Left cardiac atrium (tissue), 4 donors: ENCODE results near the gene DYNLT2B. TPM values are rescaled to one million over a fixed set of nuclear protein-coding genes. Genes with fewer than 3 reads are reported as not detected.
"Not testable (repeated sequence)": the region's sequence is repeated elsewhere in the genome, so short reads cannot be mapped to it uniquely, and the experiment has no call there.

Experiments used
- ATAC-seq, 2 donors: fragments of 200-7000 bp; cut with Tn5 transposase; one replicate each; pipeline ENCODE4 v1.9.1; 2020; ENCODE audit warnings: mild to moderate bottlenecking in 2 of 2, moderate library complexity in 2 of 2
- DNase-seq: peaks from one replicate; pipeline ENCODE4 v3.0.0-alpha.2; 2020
- intact Hi-C, 2 donors: fragments of 100-400 bp; cut with DNase I; formaldehyde crosslinking; loops; one replicate each; pipeline versions ENCODE4 v1.14.1 to v1.15.1; 2022 to 2023
- total RNA-seq, 2 donors: library from RNA; stranded (reverse); fragmentation: NEBNext Ultra II Directional; extraction: Animal tissue kit (Norgen Biotek cat#: 25700); gene quantifications; one replicate each; pipeline ENCODE4 v1.2.1, GENCODE V29; 2021
- donor health status: DM: no; HTN: yes; CAD: no.
- donor health status: DM: no; HTN: yes; CAD: no; lungs with severe emphysema.
- donor health status: DM: yes; HTN: yes; CAD: no.
- donor health status: Dilated cardiomyopathy.

The DYNLT2B gene
- total RNA-seq, 2 donors from 2014 or later, result 3.5 to 4.3 TPM

DNA sequence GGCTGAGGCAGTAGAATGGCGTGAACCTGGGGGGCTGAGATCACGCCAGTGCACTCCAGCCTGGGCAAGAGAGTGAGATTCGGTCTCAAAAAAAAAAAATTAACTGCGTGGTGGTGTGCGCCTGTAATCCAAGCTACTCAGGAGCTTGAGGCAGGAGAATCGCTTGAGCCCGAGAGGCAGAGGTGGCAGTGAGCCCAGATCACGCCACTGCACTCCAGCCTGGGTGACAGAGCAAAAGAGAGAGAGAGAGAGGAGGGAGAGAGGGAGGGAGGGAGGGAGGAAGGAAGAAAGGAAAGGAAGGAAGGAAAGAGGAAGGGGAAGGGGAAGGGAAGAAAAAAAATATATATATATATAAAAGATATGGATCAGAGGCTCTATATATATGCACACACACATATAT is 14.1 kb upstream of the DYNLT2B start:
- ATAC-seq, result no peak
- intact Hi-C loops, result no loop called here
- no peak for DNase-seq

DNA sequence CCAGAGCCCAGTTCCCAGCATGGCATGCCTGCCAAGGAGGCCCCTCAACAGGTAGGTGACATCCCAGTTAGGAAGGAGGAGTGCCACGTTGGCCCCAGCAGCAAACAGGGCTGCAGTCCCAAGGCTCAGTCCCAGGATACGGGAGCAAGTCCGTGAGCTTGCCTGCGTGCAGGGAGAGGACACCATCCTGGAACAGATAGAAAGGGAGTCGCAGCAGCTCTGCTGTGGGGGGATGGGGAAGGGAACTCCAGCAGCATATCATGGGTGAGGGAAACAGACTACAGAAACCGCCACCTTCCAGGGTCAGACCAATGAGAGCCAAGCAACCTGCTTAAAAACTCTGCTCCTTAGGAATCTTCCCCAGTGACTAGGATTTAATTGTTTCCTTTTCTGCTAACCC is 9.4 kb upstream of the DYNLT2B start:
- intact Hi-C loops, result no loop called here
- DNase-seq (no peak), ATAC-seq (no peak)

DNA sequence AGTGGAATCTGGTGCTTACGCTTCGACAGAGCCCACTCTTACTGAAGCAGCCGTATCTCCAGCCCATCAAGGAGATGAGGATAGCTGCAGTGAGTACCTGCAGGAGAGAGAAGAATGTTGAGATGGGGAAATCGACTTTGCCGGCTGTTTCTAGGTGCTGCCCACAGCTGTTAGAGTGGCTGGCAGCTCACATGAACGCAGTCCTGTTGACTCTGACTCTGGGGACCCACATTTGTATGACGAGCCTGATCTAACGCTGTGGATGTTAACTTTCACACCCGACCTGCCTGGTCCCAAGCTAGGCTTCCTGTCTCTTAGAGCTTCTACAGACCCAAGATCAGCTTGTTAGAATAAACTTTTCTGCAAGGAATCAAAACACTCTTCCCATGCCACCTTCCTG is 8.9 kb upstream of the DYNLT2B start:
- no peak for DNase-seq
- intact Hi-C loops, result no loop called here
- ATAC-seq, result no peak

DNA sequence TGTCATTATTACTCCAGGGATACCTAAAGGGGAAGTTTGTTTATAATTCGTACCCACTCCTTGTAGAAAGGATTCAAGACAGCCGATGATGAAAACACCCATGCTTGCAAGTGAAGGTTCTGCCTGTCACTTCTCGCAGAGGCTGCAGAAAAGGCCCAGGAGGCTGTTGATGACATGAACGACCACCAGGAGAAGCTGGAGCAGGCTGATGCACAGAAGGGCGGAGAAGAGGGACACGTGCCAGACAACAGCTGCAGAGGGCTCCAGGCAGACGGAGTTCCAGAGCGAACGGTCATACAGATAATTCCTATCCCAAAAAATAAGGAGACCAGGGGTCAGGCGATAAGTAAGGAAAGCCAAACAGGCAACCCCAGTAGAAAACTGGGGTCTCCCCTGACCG is 5.7 kb upstream of the DYNLT2B start:
- no peak for DNase-seq
- intact Hi-C loops, result no loop called here
- ATAC-seq, result peak in 1 of 2 donors; percentile 10

DNA sequence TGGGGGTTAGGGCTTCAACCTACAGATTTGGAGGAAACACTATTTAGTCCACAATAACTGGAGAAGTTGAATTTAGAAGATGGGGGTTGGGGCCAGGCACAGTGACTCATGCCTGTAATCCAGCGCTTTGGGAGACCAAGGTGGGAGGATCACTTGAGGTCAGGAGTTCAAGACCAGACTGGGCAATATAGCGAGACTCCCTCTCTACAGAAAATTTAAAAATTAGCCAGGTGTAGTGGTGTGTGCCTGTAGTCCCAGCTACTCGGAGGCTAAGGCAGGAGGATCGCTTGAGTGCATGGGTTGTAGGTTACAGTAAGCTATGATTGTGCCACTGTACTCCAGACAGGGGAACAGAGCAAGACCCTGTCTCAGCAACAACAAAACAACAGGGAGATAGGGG is 5.0 kb upstream of the DYNLT2B start:
- intact Hi-C loops, result no loop called here
- DNase-seq, result no peak
- no peak for ATAC-seq

DNA sequence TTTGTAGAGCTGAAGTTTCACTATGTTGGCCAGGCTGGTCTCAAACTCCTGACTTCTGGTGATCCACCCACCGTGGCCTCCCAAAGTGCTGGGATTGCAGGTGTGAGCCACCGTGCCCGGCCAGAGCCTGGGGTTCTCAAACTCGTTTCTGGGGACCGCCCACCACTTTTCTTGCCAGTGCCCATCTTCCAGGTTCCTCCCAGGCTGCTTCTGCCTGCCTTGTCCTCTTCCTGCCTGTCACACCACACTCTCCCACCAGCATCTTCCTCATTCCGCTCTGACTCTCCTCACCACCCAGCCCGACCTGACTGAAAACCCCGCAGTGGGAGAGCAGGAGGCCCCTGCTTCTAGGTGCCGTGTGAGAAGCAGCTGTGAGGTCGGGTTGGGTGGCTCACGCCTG is 3.1 kb upstream of the DYNLT2B start:
- no peak for DNase-seq
- intact Hi-C loops, result no loop called here
- no peak for ATAC-seq

DNA sequence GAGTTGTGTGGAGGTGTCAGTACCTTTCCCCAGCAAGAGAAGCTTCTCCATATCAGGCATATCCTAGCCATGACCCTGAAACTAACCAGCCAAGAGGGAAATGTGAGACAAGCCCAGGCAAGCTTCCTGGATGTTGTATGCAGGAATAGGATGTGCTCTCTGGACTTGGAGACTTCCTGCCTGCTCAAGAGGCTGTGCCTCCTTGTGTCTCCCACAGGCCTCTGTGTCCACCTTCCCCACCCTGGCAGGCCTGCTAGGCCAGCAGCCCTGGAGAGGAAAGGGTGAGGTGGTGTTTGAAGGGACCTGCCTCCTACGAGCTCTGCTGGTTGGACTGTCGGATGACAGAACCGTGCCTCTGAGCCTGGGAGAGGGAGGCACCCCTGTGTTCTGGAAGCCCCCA is 2.1 kb upstream of the DYNLT2B start:
- ATAC-seq (no peak), DNase-seq (no peak)
- intact Hi-C loops, result no loop called here

DNA sequence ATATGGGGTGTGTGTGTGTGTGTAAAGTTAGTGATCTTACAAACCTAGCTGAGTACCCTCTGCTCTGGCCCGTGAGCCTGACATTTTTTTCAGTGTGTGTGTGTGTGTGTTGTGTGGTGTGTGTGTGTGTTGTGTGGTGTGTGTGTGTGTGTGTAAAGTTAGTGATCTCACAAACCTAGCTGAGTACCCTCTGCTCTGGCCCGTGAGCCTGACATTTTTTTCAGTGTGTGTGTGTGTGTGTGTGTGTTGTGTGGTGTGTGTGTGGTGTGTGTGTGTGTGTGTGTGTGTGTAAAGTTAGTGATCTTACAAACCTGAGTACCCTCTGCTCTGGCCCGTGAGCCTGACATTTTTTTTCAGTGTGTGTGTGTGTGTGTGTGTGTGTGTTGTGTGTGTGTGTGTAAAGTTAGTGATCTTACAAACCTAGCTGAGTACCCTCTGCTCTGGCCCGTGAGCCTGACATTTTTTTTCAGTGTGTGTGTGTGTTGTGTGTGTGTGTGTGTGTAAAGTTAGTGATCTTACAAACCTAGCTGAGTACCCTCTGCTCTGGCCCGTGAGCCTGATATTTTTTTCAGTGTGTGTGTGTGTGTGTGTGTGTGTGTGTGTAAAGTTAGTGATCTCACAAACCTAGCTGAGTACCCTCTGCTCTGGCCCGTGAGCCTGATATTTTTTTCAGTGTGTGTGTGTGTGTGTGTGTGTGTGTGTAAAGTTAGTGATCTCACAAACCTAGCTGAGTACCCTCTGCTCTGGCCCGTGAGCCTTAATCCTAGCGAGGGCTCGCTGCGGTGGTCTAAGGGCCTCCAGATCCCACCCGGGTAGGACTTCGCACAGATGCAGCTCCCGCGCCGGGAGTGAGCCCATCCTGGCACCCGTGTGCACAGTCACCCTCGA is 997 bp downstream of the DYNLT2B start:
- DNase-seq, intact Hi-C loops, ATAC-seq: not testable (repeated sequence)

DNA sequence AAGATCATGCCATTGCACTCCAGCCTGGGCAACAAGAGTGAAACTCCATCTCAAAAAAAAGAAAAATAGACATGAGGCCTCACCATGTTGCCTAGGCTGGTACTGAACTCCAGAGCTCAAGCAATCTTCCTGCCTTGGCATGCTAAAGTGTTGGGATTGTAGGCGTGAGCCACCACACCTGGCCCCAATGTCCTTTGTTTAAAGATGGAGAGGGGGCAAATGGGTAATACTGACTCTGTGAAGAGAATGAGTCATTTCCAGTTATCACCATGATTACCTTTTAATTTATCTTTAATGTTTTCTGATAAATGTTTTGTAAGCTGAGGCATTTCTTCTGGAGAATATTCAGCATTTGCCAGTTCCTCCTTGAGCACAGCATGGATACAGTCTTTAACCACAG is 2.2 kb downstream of the DYNLT2B start:
- DNase-seq (no peak), ATAC-seq (no peak)
- intact Hi-C loops, result no loop called here

DNA sequence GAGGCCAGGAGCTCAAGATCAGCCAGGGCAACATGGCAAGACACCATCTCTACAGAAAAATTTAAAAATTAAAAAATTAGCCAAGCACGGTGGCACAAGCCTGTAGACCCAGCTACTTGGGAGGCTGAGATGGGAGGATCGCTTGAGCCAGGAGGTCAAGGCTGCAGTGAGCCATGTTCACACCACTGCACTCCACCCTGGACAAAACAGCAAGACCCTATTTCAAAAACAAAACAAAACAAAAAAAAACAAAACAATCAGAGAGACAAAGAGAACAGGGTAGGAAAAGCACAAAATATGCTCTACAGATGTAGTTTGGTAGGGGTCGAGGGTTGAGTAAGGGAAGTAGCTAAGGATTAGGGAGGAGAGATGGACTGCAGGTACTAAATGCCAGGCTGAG is 3.4 kb downstream of the DYNLT2B start:
- DNase-seq, result no peak
- ATAC-seq, result no peak
- intact Hi-C loops, result no loop called here

DNA sequence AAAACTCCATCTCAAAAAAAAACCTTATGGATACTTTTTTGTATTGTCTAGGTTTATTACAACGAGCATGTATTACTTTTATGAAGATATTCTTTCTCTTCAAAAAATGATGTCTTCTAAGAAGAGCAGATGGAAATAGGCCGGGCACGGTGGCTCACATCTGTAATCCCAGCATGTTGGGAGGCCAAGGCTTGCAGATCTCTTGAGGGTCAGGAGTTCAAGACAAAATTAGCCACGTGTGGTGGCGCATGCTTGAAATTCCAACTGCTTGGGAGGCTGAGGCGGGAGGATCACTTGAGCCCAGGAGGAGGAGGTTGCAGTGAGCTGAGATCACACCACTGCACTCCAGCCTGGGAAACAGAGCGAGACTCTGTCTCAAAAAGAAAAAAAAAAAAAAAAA is 4.0 kb downstream of the DYNLT2B start:
- DNase-seq, ATAC-seq, intact Hi-C loops: not testable (repeated sequence)

DNA sequence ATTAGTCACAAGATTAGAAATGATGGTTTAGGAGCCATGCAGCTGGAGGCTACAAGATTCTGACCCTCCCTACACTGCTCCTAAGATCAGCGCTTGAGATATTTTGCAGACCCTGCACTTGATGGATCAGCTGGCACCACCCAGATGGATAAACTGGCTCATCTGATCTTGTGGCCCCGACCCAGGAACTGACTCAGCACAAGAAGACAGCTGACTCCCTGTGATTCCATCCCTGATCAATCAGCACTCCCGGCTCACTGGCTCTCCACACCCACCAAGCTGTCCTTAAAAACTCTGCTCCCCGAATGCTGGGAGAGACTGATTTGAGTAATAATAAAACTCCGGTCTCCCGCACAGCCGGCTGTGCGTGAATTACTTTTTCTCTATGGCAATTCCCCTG is 15.1 kb downstream of the DYNLT2B start:
- ATAC-seq, intact Hi-C loops, DNase-seq: not testable (repeated sequence)

DNA sequence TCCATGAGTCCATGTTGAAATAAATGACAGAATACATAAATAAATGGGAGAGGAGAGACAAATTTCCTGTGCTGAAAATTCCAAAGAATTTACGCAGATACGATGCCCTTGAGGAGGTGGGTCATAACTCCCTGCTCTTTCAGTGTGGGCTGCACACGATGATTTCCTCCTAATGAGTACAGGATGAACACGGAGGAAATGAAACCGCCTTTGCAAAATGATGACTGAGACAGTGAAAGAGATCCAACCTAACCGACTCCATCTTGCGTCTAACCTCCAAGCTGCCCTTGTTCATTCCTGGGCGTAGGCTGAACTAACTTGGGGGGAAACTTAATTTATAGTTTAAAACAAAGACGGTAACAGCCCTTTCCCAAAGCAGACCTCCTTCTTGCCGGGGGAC is 15.5 kb downstream of the DYNLT2B start:
- ATAC-seq, intact Hi-C loops, DNase-seq: not testable (repeated sequence)

DNA sequence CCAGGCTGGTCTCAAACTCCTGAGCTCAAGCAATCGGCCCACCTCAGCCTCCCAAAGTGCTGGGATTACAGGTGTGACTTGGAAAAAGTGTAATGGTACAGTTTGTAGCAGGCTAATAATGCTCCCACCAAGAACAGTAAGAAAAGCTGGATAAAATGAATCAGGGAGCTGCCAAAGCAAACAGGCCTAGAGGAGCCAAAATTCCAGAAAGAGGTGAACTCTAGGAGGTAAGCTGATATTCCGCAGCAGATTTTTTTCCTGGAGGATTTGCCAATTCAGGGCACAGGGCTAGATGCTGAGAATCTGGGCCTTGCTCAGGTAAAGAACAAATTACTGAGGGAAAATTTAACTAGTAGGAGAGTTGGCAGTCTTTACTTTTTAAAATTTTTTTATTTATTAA is 19.5 kb downstream of the DYNLT2B start:
- intact Hi-C loops, result no loop called here
- ATAC-seq (no peak), DNase-seq (no peak)

DNA sequence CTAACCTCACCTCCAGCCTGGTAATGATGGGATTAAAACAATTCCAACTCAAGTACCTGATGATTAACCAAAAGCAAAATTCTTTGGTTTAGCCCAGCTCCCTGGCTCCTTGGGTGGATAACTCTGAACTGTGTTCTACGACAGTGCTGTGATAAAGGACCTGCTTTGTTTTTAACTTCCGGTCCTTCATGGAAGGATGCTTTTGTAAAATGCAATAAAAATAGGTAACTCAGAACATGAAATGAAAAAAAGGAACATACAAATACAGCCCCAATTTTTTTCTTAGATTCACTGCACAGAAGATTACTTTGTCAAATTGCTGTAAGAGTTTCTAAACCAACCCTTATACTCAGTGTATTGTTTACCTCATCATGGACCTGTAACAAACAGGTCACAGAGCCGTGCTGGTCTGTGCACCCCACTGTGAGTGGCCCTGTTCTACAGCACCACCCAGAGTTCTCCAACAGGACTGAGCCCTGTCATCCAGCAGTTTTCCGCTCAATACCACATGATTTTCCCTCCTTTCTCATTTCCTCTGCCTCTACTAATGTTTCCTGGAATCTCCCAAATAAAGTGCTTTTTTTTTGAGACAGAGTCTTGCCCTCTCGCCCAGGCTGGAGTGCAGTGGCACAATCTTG is 25.6 kb downstream of the DYNLT2B start:
- DNase-seq (no peak), ATAC-seq (no peak)
- intact Hi-C loops, result no loop called here

DNA sequence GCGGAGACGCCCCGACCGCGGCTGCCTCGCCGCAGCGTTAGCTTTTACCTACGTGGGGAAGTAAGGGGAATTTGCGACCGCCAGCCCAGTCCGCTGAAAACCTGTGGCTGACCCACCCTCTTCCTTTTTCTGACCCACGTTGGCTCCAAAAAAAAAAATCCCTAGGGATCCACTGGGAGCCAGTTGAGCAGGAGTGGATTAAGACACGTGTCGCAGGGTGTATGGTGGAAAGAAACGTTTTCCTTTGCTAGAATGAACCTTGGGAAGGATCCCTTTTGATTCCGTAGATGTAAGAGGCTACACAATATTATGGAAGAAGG is 29.9 kb downstream of the DYNLT2B start:
- DNase-seq, result no peak
- intact Hi-C loops, result no loop called here
- peak; percentile 52 to 61 for ATAC-seq

DNA sequence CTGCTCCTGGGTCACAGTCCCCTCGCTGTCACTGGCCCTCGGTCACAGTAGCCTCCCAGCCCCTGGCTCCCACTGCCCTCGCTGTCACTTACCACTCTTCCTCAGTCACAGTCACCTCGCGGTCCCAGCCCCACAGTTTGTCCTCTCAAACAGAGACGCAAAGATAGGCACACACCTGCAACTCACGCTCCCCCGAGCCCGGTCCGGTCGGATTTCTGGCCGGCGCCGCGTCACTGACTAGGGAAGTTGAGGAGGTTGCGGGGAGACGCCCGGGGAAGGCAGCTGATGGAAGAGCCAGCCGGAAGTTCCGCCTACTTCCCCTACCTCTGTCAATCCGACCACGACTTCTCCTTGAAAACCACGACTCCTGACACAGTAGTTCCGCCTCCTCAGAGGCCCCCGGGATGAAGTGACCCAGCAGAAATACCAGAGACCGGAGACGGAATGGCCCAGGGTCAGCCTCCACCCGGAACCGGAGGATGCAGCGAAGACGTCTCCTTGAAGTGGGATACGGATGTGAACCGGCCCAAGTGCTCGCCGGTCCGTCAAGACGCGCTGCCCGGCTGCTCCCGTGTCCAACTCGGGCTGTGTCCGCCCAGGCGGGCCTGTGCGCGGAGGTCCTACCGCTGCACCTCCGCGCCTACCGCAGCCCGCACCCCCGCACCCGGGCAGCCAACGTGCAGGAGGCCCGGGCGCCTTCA is 30.4 kb downstream of the DYNLT2B start, which contains the start of gene PCYT1A:
Gene PCYT1A, minus strand, starts transcription at position 287 of the 701 bp plus-strand sequence. CDS start 17,195 bp downstream, outside the sequence.
- ATAC-seq (peak; percentile 98 to 99), DNase-seq (peak; percentile 93)
- intact Hi-C loops, result no loop called here

DNA sequence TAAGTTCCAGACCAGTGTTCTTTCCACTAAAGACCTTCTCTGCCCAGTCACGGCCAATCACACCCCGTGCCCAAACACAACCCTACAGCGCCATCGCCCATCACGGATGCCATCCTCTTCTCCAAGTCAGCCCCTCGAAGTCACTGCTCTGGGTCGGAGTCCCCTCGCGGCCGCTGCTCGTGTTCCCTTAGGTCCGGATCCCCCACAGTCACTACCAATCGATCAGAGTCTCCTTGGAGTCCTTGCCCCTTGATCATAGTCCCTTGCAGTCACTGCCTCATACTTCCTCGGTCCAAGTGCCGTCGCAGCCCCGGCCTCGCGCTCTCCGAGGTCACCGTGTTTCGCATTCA is 31.0 kb downstream of the DYNLT2B start:
- no peak for DNase-seq
- intact Hi-C loops, result no loop called here
- ATAC-seq, result peak; percentile 25 to 46

DNA sequence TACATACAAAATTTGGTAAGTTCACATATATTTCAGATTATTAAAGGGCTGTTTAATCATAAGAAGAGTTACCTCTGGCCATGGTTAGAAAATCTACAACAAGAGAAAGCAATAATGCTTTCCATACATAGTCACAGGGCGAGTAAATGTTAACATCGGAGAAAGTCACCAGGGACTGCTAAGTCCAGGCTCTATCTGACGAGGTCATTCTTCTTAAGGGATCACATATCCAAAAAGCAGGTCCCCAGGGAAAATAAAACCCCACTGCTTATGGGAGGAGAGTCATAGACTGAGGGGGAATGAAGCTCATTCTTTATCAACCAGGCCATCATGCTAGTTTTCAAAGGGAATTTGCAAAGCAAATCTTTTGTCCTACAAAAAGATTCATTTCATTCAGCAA is 33.6 kb downstream of the DYNLT2B start:
- ATAC-seq (no peak), DNase-seq (no peak)
- intact Hi-C loops, result no loop called here

DNA sequence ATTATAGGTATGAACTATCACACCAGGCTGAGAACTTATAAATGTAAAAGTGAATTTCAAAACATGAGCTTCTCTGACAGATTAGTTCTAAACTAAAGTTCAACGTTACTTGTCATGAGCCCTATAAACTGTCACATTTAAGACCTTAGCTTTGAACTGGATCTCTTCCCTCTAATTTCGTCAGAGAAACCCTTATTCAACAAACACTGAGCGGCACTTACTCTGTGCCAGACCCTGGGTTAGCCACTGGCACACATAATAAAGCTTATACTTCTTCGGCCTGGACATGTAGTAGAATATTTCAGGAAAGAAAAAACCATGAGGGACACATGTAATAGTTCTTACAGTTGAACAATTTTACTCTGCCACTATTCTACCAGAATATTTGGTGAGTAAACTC is 36.1 kb downstream of the DYNLT2B start:
- intact Hi-C loops, result no loop called here
- peak in 1 of 2 donors; percentile 35 for ATAC-seq

More for the DNA sequence above, 36.1 kb downstream of the DYNLT2B start:
- DNase-seq, result no peak
